ENCODE measurements around the gene FBXO36.

DNA sequence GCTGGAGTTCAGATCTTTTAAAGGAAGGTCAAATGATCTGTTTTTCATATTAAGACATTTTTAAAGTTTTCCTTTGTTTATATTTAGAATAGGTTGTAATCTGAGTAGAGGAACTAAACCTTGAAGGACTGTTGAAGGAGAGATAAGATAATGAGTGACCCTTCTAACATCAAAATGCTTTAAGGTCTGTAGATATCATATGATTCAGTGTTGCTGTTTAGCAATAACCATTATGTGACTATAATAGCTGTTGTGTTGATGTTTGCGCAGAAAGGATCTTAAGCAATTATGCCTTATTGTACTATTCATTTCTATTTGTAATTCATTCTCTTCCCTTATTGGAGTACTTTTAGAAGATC, 86.4 kb downstream of the FBXO36 start:
- no peak for TF ChIP-seq POLR2A (IDR thresholded peaks at IDR 0.05)
- TF ChIP-seq, protein P1, sequence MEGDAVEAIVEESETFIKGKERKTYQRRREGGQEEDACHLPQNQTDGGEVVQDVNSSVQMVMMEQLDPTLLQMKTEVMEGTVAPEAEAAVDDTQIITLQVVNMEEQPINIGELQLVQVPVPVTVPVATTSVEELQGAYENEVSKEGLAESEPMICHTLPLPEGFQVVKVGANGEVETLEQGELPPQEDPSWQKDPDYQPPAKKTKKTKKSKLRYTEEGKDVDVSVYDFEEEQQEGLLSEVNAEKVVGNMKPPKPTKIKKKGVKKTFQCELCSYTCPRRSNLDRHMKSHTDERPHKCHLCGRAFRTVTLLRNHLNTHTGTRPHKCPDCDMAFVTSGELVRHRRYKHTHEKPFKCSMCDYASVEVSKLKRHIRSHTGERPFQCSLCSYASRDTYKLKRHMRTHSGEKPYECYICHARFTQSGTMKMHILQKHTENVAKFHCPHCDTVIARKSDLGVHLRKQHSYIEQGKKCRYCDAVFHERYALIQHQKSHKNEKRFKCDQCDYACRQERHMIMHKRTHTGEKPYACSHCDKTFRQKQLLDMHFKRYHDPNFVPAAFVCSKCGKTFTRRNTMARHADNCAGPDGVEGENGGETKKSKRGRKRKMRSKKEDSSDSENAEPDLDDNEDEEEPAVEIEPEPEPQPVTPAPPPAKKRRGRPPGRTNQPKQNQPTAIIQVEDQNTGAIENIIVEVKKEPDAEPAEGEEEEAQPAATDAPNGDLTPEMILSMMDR (IDR thresholded peaks at IDR 0.05 in 8 of 11, conservative IDR thresholded peaks at IDR 0.05 in 3 of 11): no peak

Measured in spleen (tissue), 7 donors.